ENCODE measurements around the gene MAP3K13.

DNA sequence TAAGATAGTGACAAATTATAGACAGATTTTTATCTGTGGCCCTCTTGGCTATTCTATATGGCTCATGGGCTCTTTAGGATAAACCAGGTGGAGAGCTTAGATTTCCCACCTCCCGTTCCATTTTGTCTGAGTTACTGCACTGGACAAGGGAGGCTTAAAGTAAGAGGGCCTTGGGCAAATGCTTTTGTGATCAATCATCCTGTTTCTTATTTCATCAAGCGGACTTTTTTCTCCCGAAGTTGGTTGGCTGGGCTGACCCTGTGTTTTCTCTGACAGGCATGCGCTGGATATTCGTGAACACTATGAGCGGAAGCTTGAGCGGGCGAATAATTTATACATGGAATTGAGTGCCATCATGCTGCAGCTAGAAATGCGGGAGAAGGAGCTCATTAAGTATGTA, 102.5 kb downstream of the MAP3K13 start:
- TF ChIP-seq CTCF (conservative IDR thresholded peaks at IDR 0.05 in 1 of 2, IDR thresholded peaks at IDR 0.05 in 1 of 2; ENCODE audit: extremely low read depth in 1 of 2, insufficient read depth in 1 of 2, low read depth in 1 of 2, low read length in 2 of 2) (no peak), EZH2 (IDR thresholded peaks at IDR 0.05; ENCODE audit: borderline replicate concordance, low read length) (no peak)

Data from mammary epithelial cell (primary cell).